ENCODE results near the gene USP1. TPM values are rescaled to one million over a fixed set of nuclear protein-coding genes. Genes with fewer than 3 reads are reported as not detected.

Gene USP1
- total RNA-seq, 4 donors from 2014 or later = 14.6 to 31.3 (median 24.7) TPM

DNA sequence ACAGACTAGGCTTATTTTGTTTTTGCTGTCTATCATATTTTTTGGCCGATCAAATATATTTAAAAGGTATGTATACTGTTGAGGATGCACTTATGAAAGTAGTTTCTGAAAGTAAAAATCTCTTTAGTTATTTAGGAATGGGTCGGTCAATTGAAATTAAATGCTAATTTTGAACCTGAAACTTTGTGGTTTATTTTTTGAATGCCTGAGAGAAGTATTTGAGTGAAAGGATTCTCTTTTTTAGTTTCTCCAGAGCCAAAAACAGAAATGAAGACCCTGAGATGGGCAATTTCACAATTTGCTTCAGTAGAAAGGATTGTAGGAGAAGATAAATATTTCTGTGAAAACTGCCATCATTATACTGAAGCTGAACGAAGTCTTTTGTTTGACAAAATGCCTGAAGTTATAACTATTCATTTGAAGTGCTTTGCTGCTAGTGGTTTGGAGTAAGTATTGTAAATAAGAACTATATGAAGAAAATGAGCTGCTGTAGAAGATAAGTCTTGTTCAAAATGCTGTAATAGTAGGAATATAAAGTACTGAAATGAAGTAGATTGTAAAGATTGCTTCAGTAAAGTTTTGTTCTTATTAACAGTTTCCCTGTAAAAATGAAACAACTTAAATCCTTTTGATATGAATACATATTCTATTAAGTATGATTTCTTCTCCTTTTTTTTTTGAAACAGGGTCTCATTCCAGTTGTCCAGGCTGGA lies 11.5 kb downstream of the USP1 start:
- H3K36me3 ChIP-seq = peaks cover 0 to 100% (median 19%) of the 10 kb centered on the region in 3 donors
- TF ChIP-seq, protein P1, sequence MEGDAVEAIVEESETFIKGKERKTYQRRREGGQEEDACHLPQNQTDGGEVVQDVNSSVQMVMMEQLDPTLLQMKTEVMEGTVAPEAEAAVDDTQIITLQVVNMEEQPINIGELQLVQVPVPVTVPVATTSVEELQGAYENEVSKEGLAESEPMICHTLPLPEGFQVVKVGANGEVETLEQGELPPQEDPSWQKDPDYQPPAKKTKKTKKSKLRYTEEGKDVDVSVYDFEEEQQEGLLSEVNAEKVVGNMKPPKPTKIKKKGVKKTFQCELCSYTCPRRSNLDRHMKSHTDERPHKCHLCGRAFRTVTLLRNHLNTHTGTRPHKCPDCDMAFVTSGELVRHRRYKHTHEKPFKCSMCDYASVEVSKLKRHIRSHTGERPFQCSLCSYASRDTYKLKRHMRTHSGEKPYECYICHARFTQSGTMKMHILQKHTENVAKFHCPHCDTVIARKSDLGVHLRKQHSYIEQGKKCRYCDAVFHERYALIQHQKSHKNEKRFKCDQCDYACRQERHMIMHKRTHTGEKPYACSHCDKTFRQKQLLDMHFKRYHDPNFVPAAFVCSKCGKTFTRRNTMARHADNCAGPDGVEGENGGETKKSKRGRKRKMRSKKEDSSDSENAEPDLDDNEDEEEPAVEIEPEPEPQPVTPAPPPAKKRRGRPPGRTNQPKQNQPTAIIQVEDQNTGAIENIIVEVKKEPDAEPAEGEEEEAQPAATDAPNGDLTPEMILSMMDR (IDR thresholded peaks at IDR 0.05) = no peak
- TF ChIP-seq POLR2A (IDR thresholded peaks at IDR 0.05) = no peak
- H3K4me3 ChIP-seq = no peak overlapping the region
- WGBS, 2 donors = 69 to 83% methylated on average over 3 of the region's 3 CpGs
- DNase-seq = no peak
- intact Hi-C loops (cut with DNase I) = no loop called here
- H3K27ac ChIP-seq = no peak overlapping the region
- no peaks in the 10 kb centered on the region for H3K27me3 ChIP-seq
- H3K4me1 ChIP-seq = no peaks in the 10 kb centered on the region
- no peaks in the 10 kb centered on the region for H3K9me3 ChIP-seq

GRCh38 chr1:62450301-62450700 lies 13.5 kb downstream of the USP1 start:
- TF ChIP-seq, protein P1 (IDR thresholded peaks at IDR 0.05) = no peak
- TF ChIP-seq POLR2A (IDR thresholded peaks at IDR 0.05) = no peak

GRCh38 chr1:62452951-62453350 lies 16.1 kb downstream of the USP1 start:
- intact Hi-C loops (cut with DNase I) = no loop called here
- no peak for DNase-seq
- H3K9me3 ChIP-seq = no peaks in the 10 kb centered on the region
- no peak overlapping the region for H3K4me3 ChIP-seq
- no peak overlapping the region for H3K27ac ChIP-seq
- TF ChIP-seq POLR2A (IDR thresholded peaks at IDR 0.05) = no peak
- TF ChIP-seq, protein P1 (IDR thresholded peaks at IDR 0.05) = no peak
- H3K27me3 ChIP-seq = no peaks in the 10 kb centered on the region
- WGBS, 2 donors = 77 to 100% methylated on average over 1 of the region's 1 CpG
- peaks cover 0 to 100% (median 0%) of the 10 kb centered on the region in 3 donors for H3K36me3 ChIP-seq
- no peaks in the 10 kb centered on the region for H3K4me1 ChIP-seq

More at GRCh38 chr1:62450301-62450700, 13.5 kb downstream of the USP1 start:
- no peaks in the 10 kb centered on the region for H3K9me3 ChIP-seq
- H3K4me3 ChIP-seq = no peak overlapping the region
- H3K27me3 ChIP-seq = no peaks in the 10 kb centered on the region
- intact Hi-C loops (cut with DNase I) = no loop called here
- peaks cover 0 to 100% (median 14%) of the 10 kb centered on the region in 3 donors for H3K36me3 ChIP-seq
- DNase-seq = no peak
- no peaks in the 10 kb centered on the region for H3K4me1 ChIP-seq
- no peak overlapping the region for H3K27ac ChIP-seq
- 80 to 88% methylated on average over 2 of the region's 2 CpGs for WGBS, 2 donors

DNA sequence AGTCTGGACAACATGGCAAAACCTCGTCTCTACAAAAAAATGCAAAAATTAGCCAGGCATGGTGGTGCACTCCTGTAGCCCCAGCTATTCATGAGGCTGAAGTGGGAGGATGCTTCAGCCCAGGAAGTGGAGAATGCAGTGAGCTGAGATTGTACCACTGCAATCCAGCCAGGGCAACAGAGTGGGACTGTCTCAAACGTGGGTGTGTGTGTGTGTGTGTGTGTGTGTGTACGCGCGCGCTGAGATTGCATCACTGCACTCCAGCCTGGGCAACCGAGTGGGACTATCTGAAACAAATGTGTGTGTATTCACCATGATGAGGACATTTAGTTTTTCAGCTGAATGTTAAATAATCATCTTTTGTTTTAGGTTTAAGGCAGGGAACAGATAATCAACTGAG lies 21.1 kb downstream of the USP1 start:
- H3K4me3 ChIP-seq = no peak overlapping the region
- H3K36me3 ChIP-seq = peaks cover 0 to 67% (median 0%) of the 10 kb centered on the region in 3 donors
- TF ChIP-seq POLR2A (IDR thresholded peaks at IDR 0.05) = no peak
- TF ChIP-seq, protein P1 (IDR thresholded peaks at IDR 0.05) = no peak
- H3K27me3 ChIP-seq = no peaks in the 10 kb centered on the region
- H3K9me3 ChIP-seq = no peaks in the 10 kb centered on the region
- no peak overlapping the region for H3K27ac ChIP-seq
- 58 to 69% methylated on average over 7 of the region's 7 CpGs for WGBS, 2 donors
- no peaks in the 10 kb centered on the region for H3K4me1 ChIP-seq
- intact Hi-C loops (cut with DNase I) = no loop called here
- DNase-seq = no peak

DNA sequence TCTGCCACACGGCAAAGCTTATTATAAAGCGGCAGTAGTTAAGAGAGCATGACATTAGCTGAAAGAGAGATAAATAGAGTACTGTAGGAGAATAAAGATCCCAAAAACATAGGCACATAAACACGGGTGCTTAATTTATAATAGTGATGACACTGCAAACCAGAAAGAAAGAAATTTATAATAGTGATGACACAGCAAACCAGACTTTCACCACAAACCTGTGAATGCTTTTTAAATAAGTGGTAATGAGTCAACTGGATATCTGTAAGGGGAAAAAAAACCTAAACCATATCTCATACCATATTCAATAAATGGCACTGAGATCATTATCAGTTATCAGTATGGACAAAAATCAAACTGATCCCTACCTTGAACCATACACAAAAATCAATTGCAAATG lies 25.5 kb downstream of the USP1 start:
- WGBS, 2 donors = 79 to 87% methylated on average over 3 of the region's 3 CpGs
- peaks cover 0 to 6% (median 0%) of the 10 kb centered on the region in 3 donors for H3K9me3 ChIP-seq
- no peak overlapping the region for H3K27ac ChIP-seq
- no peaks in the 10 kb centered on the region for H3K27me3 ChIP-seq
- no peak for DNase-seq
- TF ChIP-seq, protein P1 (IDR thresholded peaks at IDR 0.05) = no peak
- TF ChIP-seq POLR2A (IDR thresholded peaks at IDR 0.05) = no peak
- H3K4me3 ChIP-seq = no peak overlapping the region
- H3K36me3 ChIP-seq = peaks cover 0 to 58% (median 0%) of the 10 kb centered on the region in 3 donors
- intact Hi-C loops (cut with DNase I) = no loop called here
- H3K4me1 ChIP-seq = no peaks in the 10 kb centered on the region
